ENCODE measurements around the gene RNF213.

GRCh38 chr17:80232438-80232837 lies 28.2 kb upstream of the RNF213 start:
- TF ChIP-seq CTCF (IDR thresholded peaks at IDR 0.05) (no peak), POLR2A (IDR thresholded peaks at IDR 0.05) (no peak)

Measured in adrenal gland (tissue), 5 donors.